K562 treated with DMSO at 1 percent for 12 hours (cell line): ENCODE results near the gene ADRA2C. TPM values are rescaled to one million over a fixed set of nuclear protein-coding genes. Genes with fewer than 3 reads are reported as not detected.

Experiments
- total RNA-seq: library from RNA; unstranded; fragments of 300-600 nt; gene quantifications from 2 replicates; pipeline ENCODE4 v1.2.3, GENCODE V29; 2022; ENCODE audit not compliant: insufficient read depth

Gene ADRA2C
- total RNA-seq, result 0.65 and 0.99 TPM in 2 replicates

GRCh38 chr4:3766036-3766784, at the start of gene ADRA2C:
TSS of gene ADRA2C (plus strand) at chr4:3766385. CDS start at chr4:3766607, 222 bp downstream.

Other genes starting within 250 kb of the ADRA2C start
- gene LRPAP1, start 234.0 kb upstream of the ADRA2C start, total RNA-seq, result 96.8 and 114 TPM in 2 replicates